Retinal pigment epithelial cell (primary cell): ENCODE measurements around the gene KCNN3.

ENCODE experiments used
- DNase-seq: peaks from one replicate; pipeline ENCODE4 v3.0.0-alpha.2; 2010; ENCODE audit warnings: low read depth
- H3K4me3 ChIP-seq: 2 replicates; pipeline ENCODE4 v1.5.1; 2011; ENCODE audit warnings: mild to moderate bottlenecking, low read length, control low read depth, moderate library complexity
- CTCF ChIP-seq: conservative IDR thresholded peaks from 2 replicates; pipeline ENCODE4 v1.5.1; 2011; ENCODE audit warnings: low read depth, low read length, control low read depth, inconsistent platforms

KCNN3 gene

GRCh38 chr1:154818911-154819310, 51.2 kb downstream of the KCNN3 start:
- DNase-seq: no peak
- TF ChIP-seq CTCF: no peak
- no peak overlapping the region for H3K4me3 ChIP-seq

GRCh38 chr1:154816937-154817336, 53.1 kb downstream of the KCNN3 start:
- no peak for DNase-seq
- TF ChIP-seq CTCF: no peak
- no peak overlapping the region for H3K4me3 ChIP-seq

GRCh38 chr1:154816369-154816768, 53.7 kb downstream of the KCNN3 start:
- no peak for TF ChIP-seq CTCF
- H3K4me3 ChIP-seq: no peak overlapping the region
- DNase-seq: no peak

GRCh38 chr1:154813846-154814505, 56.1 kb downstream of the KCNN3 start:
- no peak overlapping the region for H3K4me3 ChIP-seq
- DNase-seq: no peak
- no peak for TF ChIP-seq CTCF

GRCh38 chr1:154813300-154813816, 56.7 kb downstream of the KCNN3 start:
- DNase-seq: no peak
- no peak overlapping the region for H3K4me3 ChIP-seq
- TF ChIP-seq CTCF: no peak

GRCh38 chr1:154812877-154813276, 57.2 kb downstream of the KCNN3 start:
- H3K4me3 ChIP-seq: no peak overlapping the region
- DNase-seq: no peak
- TF ChIP-seq CTCF: no peak

- DNase-seq: no peak
- H3K4me3 ChIP-seq: no peak overlapping the region
- TF ChIP-seq CTCF: no peak
Observed at GRCh38 chr1:154810571-154810970, 59.5 kb downstream of the KCNN3 start.
